Right atrium auricular region (tissue), 2 donors: ENCODE results near the gene C4BPA. TPM values are rescaled to one million over a fixed set of nuclear protein-coding genes. Genes with fewer than 3 reads are reported as not detected.

Experiments used
- DNase-seq: peaks from one replicate; pipeline ENCODE4 v3.0.0-alpha.2; 2019; ENCODE audit warnings: low spot score
- H3K27ac ChIP-seq, 2 donors: fragments of 200-600 bp; sonication (generic); 1 replicate in 1 of 2; 2 replicates in 1 of 2; pipeline ENCODE4 v1.5.1; 2016 to 2019
- H3K27me3 ChIP-seq, 2 donors: fragments of 200-600 bp; sonication (generic); one replicate each; pipeline versions ENCODE4 v1.5.1 to v1.6.0; 2017 to 2019
- H3K36me3 ChIP-seq: fragments of 200-600 bp; sonication (generic); one replicate; pipeline ENCODE4 v1.5.1; 2016
- H3K4me1 ChIP-seq, 2 donors: fragments of 200-600 bp; sonication (generic); one replicate each; pipeline versions ENCODE4 v1.5.1 to v1.6.0; 2017 to 2019
- H3K4me3 ChIP-seq, 2 donors: fragments of 200-600 bp; sonication (generic); 1 replicate in 1 of 2; 2 replicates in 1 of 2; pipeline ENCODE4 v1.5.1; 2017 to 2019; ENCODE audit warnings: mild to moderate bottlenecking in 1 of 2, moderate library complexity in 1 of 2
- H3K9me3 ChIP-seq, 2 donors: fragments of 200-600 bp; sonication (generic); one replicate each; pipeline ENCODE4 v1.5.1; 2019
- CTCF ChIP-seq, 2 donors: fragments of 200-600 bp; sonication (generic); IDR thresholded peaks; one replicate each; pipeline ENCODE4 v1.5.1; 2019; ENCODE audit warnings: antibody characterized with exemption in 2 of 2
- total RNA-seq, 2 donors: library from RNA; depleted of rRNA; stranded (reverse); fragments of >200 nt; gene quantifications; one replicate each; pipeline ENCODE4 v1.1.0, GENCODE V29; 2016

C4BPA gene
- total RNA-seq, 2 donors from 2014 or later, result 3.6 TPM; not detected in 1

DNA sequence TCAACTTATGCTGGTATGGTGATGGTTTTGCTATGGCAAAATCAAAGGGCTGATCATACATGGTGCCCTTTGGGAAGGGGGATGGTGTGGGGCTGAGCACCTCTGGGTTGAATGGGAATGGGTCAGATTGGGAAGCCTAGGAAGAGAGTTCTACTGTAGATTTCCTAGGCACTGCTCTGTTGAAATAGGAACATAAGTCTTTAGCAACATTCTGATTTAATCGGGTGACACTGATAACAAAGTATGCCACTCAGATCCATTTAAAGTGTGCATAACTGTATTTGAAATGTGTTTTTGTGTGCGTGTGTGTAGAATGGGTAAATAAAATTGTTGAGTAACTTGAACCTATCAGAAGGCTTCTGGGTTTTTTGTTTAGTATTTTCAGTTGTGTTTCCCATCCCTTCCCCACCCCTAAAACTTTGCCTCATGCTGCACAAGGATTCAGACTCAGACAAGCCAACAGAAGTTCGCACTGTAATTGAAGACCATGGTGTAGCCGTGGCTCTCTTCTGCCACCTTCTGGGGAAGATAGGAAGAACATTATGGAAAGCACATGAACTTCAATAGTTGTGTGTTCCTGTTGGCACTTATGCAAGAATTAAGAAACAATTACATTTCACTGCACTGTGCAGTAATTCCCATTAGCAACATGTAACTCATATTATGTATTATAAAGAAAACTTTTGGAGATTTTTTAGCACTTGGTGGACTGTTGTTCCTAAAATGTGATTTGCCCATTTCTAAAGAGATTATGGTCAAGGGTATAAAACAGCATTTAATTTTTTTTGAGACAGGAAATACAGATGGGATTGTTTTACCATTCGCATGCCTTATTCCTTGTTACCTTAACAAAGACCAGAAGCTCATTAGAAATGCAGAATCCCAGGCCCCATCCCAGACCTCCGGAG is 26.3 kb upstream of the C4BPA start:
- Histone ChIP-seq H3K27ac (peak overlapping the region in 1 of 2 donors; percentile 50), H3K36me3 (peaks cover 18% of the 10 kb centered on the region), H3K4me1 (peaks cover 0 to 10% of the 10 kb centered on the region in 2 donors)

GRCh38 chr1:207078578-207079132 is 25.4 kb upstream of the C4BPA start:
- no peak overlapping the region for H3K27ac ChIP-seq
- TF ChIP-seq CTCF (IDR thresholded peaks at IDR 0.05), result no peak
- H3K4me3 ChIP-seq, result no peak overlapping the region
- peaks cover 0 to 10% of the 10 kb centered on the region in 2 donors for H3K4me1 ChIP-seq
- H3K36me3 ChIP-seq, result peaks cover 14% of the 10 kb centered on the region
- no peaks in the 10 kb centered on the region for H3K27me3 ChIP-seq
- H3K9me3 ChIP-seq, result no peaks in the 10 kb centered on the region
- DNase-seq, result no peak

More for the DNA sequence above, 26.3 kb upstream of the C4BPA start:
- no peaks in the 10 kb centered on the region for H3K9me3 ChIP-seq
- no peaks in the 10 kb centered on the region for H3K27me3 ChIP-seq
- peak; percentile 87 to 91 for TF ChIP-seq CTCF (IDR thresholded peaks at IDR 0.05)
- DNase-seq, result peak; percentile 77
- H3K4me3 ChIP-seq, result no peak overlapping the region

- Histone ChIP-seq H3K9me3 (no peaks in the 10 kb centered on the region), H3K27me3 (no peaks in the 10 kb centered on the region), H3K4me1 (peaks cover 0 to 14% of the 10 kb centered on the region in 2 donors), H3K27ac (no peak overlapping the region), H3K4me3 (no peak overlapping the region), H3K36me3 (peaks cover 14% of the 10 kb centered on the region)
- DNase-seq, result no peak
- no peak for TF ChIP-seq CTCF (IDR thresholded peaks at IDR 0.05)
These were observed 24.3 kb upstream of the C4BPA start for GRCh38 chr1:207079706-207080241.

- Histone ChIP-seq H3K27ac (no peak overlapping the region), H3K4me1 (peaks cover 0 to 17% of the 10 kb centered on the region in 2 donors), H3K36me3 (peaks cover 14% of the 10 kb centered on the region), H3K4me3 (no peak overlapping the region), H3K9me3 (no peaks in the 10 kb centered on the region), H3K27me3 (no peaks in the 10 kb centered on the region)
- no peak for TF ChIP-seq CTCF (IDR thresholded peaks at IDR 0.05)
- no peak for DNase-seq
These were observed 22.9 kb upstream of the C4BPA start for GRCh38 chr1:207081088-207081487.

GRCh38 chr1:207081806-207082205 is 22.2 kb upstream of the C4BPA start:
- Histone ChIP-seq H3K4me1 (peaks cover 0 to 16% of the 10 kb centered on the region in 2 donors), H3K36me3 (peaks cover 14% of the 10 kb centered on the region), H3K27ac (no peak overlapping the region), H3K9me3 (no peaks in the 10 kb centered on the region), H3K27me3 (no peaks in the 10 kb centered on the region), H3K4me3 (no peak overlapping the region)
- TF ChIP-seq CTCF (IDR thresholded peaks at IDR 0.05), result no peak
- no peak for DNase-seq
